NCI-H446 (cell line): Measurements from ENCODE around the gene CXCR6.
A peak's percentile ranks its signal among the peaks of the same experiment; 100 is the strongest.

Experiments used
- DNase-seq, 2 experiments: peaks; one replicate each; lab custom pipeline; 2025; lab: John Stamatoyannopoulos, UW

CXCR6 gene

DNA sequence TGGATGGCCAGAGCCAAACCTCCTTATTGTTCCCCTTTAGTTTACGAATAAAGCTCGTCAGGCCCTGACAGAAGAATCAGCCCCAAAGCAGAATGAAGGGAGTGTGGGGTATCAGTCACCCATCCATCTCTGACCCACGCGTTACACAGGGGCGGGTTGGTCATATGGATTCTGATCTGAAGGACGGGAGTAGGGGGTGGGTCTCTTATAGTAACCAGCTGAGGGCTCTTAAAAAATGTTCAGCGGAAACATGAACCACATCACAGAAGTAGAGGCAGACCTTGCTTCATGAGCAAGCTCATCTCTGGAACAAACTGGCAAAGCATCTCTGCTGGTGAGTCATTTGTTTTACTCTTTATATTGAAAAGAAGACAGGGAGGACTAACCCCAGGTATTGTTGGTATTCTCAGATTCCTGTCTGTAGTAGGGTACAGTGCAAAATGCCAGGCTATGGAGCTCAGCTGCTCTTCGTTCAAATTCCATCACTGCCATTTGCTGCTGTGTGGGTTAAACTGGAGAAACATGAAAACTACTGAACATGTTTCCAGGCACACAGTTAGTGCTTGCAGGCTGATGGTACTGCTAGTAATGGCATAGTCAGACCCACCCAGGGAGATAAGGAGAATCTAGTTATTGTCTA is at the start of gene CXCR6:
Gene CXCR6 (plus strand): TSS at position 258 of the 640 bp plus-strand sequence. CDS start 3,018 bp downstream, outside the sequence.
- DNase-seq, result no peak

DNA sequence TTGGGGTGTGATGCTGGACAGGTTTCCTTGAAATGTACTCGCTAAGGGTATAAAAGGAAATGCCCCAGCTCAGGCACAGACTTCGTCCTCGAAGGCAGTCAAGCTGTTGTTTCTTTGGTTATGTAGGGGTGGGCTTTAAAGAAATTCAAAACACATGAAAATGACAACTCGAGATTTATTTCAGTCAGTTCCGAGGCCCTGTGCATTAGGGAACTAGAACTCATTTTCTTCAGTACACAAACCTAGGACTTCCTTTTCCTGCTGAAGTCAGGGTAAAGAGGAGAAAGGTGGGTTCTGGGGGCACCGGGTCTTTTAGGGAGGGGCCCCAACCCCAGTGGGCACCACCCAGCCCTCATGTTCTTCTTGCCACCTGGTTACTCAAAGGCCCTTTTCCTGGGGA is 49.2 kb upstream of the CXCR6 start:
- no peak for DNase-seq

DNA sequence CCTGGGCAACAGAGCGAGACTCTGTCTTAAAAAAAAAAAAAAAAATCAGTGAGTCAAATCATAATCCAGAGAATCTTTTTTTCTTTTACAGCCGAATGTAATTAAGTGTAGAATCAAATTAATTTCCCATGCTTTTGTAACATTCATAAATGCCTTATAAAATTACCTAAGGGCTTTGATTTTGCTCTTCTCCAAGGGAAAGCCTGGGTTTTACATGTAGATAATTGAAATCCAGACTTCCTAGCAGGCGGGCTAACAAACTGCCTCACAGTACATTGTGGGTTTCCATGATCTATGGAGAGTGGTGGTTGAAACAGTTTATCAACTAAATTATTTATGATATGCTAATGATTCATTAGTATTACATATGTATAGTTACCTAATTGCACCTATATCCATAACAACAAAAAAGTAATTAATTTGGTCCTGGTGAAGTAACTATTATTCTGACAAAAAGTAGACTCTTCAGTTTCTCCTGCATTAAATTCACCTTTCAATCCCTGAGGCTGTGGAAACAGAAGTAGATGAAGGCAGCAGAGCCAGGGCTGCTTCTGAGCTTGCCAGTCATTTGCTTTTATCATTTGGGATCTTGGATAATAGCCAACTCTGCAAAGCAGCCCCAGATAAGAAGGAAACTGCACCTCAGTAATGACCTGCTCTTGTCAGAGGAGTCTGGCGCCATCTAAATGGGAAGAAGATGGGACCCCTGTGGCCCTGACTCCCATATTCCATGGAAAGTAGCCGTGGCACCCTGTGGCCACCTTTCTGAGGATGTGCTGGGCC is 47.4 kb upstream of the CXCR6 start:
- no peak for DNase-seq

DNA sequence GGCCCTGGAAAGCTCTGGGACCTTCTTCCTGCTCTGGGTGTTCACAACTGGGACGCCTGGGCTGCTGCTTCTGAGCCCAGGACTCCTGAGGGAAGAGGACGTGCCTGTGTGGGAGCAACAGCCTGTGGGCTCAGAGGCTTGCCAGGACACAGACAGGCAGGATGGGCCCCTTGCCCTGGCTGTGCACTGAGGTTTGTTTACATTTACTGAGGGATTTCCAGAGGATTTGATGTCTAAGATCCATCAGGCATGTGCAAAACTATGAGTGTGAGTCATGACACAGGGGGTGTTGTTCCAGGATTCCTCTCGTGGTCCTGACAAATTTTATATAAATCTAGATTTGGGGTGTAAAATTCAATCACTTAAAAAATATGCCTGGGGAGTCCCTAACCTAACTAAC is 46.3 kb upstream of the CXCR6 start:
- no peak for DNase-seq

DNA sequence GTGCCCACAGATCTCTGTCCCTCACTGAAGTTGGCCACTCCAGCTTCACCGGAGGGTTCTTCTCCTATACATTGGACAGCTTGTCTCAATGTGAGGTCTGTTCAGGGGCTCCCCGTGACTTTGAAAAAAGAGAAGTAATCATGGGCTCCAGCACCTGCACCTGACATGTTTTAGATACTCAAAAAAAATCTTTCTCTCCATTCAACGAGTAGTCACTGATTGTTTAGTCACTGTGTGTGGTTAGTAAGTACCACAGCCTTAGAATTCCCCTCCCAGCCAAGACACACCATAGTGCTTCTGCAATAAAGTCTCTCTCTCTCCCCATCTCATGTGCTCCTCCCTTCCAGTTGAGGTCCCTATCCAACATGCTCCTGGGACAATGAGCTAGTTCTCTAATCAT is 38.3 kb upstream of the CXCR6 start:
- no peak for DNase-seq

DNA sequence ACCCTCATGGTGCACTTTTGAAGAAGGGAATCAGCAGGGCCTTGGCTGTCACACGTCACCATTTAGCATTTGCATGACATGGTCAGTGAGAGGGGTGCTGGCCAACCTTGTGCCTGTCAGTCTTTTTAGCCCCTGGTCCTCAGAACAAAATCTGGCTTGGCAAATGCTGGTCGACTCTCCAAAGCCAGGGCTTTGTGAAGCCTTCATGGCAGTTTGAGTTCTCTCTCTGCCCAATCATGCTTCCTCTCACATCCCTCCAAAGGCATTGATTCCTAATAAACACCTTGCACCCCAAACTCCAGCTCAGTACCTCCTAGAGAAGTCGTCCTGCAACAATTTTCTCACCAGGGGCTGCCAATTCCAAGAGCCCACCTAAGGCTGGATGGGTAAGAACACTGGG is 37.5 kb upstream of the CXCR6 start:
- DNase-seq, result no peak

DNA sequence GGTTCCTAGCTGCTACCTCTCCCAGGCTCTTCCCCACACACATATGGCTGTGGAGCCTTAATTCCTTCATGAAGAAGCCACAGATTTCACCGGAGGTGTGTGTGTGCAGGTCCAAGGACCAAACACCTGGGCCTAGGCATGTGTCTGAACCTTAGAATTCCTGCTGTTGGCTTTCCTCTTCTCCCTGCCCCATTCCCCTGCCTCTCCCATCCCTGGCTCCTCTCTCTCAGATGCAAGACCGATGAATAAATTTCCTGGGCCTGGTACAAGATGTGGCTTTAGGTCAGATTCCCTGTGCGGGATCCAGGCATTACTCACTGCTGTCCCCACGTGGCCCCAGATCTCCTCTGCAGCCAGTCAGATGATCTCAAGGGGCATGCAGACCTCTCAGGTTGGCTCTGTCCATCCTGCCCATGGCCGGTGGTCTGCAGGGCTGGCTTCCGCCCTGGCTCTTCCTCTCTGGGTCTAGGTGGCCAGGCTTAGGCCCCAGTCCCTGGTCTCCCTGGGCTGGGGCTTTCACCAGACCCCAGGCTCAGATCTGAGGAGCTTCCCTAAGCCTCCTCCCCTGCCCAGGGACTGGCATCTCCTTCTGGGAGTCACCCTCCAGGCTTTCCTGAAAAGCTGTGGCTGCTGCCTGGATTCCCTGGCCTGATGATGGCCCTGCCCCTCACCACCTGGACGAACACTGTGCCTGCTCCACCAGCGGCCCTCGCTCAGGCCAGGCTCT is 36.4 kb upstream of the CXCR6 start:
- no peak for DNase-seq

DNA sequence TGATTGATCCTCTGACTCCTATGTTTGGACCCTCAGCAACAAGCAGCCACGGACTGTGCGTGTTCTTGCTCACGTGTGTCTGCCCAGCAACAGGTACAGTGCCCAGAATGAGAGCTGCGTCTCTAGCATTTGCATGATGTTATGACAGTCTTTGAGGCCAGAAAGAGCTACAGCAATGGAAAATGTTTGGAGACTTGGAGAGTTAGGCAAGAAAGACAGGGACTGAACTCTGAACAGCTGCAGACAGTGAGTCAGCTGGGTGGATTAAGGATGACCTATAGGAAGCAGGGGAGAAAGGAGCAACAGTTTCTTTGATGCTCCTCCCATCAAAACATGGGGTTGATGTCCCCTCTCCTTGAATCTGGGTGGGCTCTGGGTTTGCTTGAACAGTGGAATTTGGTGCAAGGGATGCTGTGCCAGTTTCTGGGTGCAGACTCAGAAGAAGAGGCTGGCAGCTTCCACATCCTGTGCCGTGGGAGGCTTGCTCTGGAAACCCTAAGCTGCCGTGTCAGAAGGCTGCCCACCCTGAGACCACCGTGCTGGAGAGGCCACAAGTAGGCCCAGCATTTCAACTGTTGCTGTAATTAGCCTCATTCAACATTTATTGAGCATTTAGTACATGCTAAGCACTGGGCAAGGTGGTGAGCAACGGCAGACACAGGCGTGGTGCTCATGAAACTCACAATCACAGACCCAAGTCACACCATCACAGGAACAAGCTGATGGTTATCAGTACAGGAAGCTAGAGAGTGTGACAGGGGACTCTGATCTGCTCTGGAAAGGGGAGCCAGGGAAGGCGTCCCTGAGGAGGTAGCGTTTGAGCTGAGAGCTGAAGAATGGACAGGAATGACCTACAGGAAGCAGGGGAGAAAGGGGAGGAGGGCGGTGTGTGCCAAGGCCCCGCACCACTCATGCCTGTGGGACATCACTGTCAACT is 35.2 kb upstream of the CXCR6 start:
- no peak for DNase-seq

DNA sequence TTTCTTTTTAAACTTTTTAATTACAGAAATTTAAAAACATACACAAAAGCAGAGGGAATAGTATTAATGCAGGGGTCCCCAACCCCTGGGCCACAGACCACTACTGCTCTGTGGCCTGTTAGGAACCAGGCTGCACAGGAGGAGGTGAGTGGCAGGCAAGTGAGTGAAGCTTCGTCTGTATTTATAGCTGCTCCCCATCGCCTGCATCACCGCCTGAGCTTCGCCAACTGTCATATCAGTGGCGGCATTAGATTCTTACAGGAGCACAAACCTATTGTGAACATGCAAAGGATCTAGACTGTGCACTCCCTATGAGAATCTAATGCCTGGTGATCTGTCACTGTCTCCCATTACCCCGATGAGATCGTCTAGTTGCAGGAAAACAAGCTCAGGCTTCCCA is 34.5 kb upstream of the CXCR6 start:
- DNase-seq, result no peak

DNA sequence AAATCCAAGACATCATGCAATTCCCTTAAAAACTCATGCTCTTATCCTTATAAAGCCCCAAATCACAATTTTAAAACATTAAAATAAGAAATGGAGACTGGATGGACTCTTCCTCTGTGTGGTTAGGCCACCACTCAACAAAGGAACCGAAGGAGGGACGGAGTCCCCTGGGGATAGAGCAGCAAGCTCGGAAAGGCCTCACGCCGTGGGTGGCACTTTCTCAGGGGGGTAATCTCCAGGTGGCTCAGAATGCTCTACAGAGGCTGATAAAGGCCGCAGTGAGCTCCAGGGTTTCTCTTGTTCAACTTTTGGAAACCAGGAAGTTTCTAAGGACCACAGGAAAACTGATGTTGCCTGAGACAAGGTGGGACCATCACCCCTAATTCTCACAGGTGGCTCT is 33.7 kb upstream of the CXCR6 start:
- DNase-seq, result no peak

DNA sequence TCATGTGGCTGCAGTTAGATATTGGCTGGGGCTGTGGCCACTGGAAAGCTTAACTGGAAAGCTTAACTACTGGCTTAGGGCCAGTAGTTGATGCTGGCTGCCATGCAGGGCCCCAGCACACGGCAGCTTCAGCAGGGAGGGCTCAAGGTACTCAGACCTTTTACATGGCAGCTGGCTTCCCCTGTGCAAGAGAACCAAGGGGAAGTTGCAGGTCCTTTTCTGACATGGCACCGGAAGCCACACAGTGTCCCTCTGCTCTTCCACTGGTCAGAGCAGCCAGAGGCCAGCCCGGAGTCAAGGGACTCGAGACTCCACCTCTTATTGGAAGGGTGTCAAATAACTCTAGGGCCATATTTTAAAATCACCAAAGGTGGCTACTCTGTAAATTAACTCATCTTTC is 32.4 kb upstream of the CXCR6 start:
- peak in 1 of 2 experiments; percentile 1 for DNase-seq

DNA sequence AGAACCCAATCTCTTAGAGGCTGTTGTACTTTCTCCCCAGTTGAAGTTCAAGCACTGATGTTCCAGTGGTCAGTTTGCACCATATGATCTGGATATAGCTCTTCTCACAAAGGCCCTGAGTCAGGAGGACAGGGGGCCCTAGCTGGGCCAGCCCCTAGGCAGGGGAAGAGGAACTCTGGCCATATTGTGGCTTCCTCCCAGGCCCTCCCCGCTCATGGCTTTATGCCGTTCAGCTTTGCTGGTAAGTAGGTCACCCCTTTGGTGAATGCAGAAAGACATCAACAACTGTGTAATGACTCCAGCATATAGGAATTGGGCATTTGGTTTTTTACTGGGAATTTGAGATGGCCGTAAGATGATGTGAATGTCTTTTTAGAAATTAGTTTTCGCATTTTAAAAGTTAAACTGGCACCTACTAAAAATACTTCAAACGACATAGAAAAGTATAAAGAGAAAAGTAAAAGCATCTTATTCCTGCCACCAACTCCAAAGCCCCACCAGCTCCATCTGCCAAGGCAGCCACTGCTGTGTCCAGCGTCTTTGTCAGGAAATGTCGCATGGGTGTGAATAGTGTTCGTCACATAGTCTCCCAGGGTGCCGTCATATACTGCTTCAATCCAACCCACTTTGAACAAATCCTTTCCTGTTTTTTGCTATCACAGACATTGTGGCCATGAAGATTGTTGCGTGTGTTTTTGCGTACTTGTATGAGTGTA is 31.6 kb upstream of the CXCR6 start:
- no peak for DNase-seq

DNA sequence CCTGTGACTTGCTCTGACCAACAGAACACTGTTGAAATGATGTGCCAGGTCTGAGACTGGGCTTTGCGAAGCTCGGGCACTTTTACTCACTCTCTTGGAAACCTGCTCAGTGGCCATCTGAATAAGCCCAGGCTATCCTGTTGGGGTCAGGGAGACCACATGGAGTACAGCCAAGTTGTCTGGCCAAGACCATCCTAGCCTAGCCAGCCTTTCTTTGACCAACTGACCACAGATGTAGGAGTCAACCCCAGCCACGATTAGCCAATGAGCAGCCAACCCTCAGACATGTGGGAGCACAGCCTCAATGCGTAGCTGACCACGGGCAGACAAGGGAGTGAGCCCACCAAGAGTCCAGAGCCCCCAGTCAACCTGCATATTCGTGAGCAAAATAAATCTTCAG is 30.8 kb upstream of the CXCR6 start:
- no peak for DNase-seq

DNA sequence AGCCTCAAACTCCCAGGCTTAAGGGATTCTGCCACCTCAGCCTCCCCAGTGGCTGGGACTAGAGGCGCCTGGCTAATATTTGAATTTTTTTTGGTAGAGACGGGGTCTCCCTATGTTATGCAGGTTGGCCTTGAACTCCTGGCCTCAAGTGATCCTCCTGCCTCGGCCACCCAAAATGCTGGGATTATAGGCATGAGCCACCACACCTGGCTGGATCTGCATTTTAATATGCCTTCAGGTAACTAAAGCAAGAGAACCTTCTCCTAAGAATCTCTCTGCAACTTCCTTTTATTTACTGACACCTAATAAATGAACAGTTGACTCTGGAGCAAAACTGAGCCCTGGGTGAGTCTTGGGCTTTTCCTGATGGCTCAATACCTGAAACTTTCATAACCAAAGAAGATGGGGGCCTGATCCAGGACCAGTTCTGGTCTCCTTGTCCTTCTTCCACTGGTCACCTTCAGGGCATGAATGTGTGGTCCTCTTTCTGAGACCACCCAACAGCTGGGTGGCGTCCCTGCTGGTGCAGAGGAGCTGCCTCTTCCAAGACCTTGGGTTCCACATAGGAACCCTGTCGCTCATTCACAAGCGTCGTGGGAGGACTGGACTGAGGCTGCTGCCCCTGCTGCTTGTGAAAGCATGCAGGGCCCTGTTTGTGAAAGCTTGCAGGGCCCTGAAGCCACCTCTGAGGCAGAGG is 28.8 kb upstream of the CXCR6 start:
- DNase-seq, result no peak

DNA sequence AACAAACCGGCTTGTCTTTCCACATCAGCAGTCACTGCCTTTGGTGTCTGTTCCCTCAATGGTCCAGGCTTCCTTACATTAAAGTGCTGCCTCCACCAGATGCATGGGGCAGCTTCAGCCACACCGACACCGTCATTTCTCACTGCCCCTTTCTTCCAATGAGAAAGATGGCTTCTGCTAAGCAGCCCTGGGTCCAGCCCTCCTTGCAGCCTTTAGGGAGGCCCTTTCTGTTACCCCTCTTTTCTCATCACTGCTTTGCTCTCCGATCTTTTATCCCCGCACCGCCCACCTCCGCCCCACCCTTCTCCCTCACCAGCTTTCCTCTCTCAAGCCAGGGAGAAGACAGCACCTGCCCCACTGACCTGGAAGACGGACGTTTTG is 28.2 kb upstream of the CXCR6 start:
- no peak for DNase-seq

DNA sequence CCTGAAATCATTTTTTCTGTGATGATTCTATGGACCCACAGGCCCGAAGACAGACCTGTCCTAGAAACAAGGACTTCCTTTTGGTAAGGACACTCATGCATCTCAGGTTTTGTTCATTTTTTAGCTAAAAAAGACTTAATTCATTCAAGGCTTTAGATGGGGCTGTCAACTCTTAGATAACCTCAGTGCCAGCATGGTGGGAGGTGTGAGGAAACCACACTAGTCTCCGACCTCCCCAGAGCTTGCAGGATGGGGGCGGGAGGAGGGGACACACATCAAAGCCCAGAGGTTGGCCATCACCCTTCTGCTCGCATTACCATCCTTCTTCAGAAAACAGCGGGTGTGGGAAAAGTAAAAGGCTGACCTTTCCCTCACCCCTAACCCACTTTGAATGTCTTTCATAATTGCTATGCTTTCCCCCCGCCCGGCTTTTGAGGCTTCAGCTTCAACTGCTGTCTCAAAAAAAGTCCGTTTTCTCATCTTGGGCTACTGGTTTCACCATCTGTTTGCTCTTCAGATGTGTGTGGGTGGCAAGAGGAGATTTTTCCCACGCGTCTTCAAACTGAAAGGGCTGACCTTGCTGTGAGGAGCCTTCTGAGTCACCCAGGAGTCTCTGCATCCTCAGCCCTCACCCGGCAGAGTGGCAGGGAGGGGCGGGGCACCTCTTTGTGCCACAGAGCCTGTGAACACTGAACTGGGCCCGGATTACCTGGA is 27.6 kb upstream of the CXCR6 start:
- no peak for DNase-seq

DNA sequence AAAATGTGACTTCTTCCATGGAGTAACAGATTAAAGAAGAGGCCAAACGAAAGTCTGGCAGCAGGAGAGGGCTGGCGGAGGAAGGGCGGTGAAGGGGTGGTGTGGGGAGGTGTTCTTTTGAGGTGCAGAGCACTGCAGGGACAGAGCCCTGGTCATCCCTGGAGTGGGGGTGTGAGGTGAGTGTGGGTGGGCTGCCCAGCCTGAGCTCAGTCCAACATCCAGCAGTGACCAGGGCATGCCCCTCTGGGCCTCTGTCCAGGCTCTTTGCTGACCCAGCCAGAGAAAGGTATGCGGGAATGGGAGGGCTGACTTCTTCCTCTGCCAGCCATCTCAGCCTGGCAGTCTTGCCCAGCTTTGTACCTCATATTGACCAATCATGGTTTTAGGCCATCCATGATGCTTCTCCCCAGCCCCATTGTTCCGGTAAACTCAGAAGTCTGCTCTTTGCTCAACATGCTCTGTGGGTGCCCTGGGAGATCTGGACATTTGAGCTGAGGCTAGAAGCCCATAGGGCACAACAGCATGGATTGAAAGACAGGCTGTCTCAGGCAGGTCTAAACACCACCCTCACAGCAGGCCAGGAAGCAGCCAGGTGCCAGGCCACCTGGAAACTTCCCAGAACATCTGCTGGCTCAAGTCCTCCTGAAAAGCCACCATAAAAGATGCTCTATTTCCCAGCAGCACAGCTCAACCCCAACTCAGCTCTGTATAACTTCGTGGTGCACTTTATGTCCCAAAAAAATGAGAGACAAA is 25.9 kb upstream of the CXCR6 start:
- no peak for DNase-seq

DNA sequence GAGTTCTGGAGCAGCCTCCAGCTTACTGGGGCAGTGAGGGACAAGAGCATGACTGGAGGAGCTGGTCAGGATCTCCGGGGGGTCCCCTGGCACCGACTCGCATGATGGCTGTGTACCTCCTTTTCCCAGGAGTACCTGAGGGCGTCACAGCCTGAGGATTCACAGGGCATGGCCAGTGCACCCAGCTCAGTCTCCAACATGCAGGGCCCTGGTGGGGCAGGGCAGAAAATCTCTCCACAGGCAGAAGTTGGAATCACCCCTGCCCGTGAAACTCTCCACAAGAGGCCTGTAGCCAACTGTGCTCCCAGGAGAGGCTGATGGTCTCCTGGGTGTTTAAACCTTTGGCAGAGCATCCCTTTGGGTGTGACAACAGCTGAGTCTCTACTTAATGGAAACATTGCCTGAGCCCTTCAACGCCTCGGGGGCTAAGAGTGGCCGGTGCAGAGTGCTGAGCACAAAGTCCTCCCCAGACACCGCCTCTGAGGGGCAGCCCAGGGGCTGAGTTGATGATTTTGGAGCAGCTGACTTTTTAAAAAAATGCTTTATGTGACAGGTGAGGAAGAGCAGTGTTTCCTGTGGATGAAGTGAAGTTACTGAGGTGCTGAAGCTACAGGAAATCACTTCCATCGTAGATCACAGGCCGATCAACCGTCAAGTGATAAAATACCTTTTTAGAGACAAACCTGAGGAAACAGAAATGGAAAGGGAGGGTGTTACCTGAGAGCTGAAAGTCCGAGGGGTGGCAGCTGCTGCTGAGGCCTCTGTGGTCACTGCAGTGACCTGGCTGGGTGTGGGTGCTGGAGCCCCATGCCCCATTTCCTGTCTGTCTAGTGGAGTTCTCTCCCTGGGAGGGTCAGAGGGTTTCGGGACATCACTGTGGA is 21.9 kb upstream of the CXCR6 start:
- no peak for DNase-seq

DNA sequence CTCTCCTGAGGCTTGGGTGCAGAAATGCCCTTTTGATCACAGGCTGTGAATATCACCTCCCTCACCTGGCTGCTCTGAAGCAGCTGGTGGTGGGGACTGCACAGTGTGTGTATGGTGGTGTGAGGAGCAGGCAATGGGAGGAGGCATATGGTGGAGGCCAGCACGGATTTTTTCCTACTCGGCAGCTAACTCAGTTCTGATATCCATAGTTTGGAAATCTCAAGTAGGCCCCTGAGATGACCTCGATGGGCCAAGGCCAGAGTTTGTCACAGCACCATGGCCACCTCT is 21.3 kb upstream of the CXCR6 start:
- DNase-seq, result no peak
